GM23338 (cell line): ENCODE results near the gene GNB1L.

Source experiments
- CREB1 ChIP-seq: fragments of 250-450 bp; sonication (Bioruptor Pico); IDR thresholded peaks from 2 replicates; pipeline ENCODE4 v1.5.0; 2020; ENCODE audit warnings: low read depth, mild to moderate bottlenecking, moderate library complexity
- EZH2 ChIP-seq: fragments of 200-600 bp; sonication (generic); IDR thresholded peaks from one replicate; pipeline ENCODE4 v1.8.0; 2017; ENCODE audit warnings: antibody characterized with exemption, mild to moderate bottlenecking, low read depth; ENCODE audit not compliant: unreplicated experiment
- EZH2phosphoT487 ChIP-seq: fragments of 200-600 bp; sonication (generic); IDR thresholded peaks from one replicate; pipeline ENCODE4 v1.8.1; 2018; ENCODE audit warnings: antibody characterized with exemption; ENCODE audit not compliant: unreplicated experiment
- POLR2AphosphoS5 ChIP-seq: IDR thresholded peaks from 2 replicates; pipeline ENCODE4 v1.6.1; 2016; ENCODE audit warnings: antibody characterized with exemption, low read depth
- STAT1 ChIP-seq: IDR thresholded peaks from one replicate; pipeline ENCODE4 v1.6.1; 2016; ENCODE audit warnings: antibody characterized with exemption; ENCODE audit not compliant: unreplicated experiment
- ZNF331 ChIP-seq: fragments of 250-450 bp; sonication (Bioruptor Pico); IDR thresholded peaks from 2 replicates; pipeline ENCODE4 v1.5.0; 2020; ENCODE audit warnings: low read depth, mild to moderate bottlenecking, moderate library complexity
- TF ChIP-seq, protein P1 (sequence below), 2 experiments: fragments of 200-600 bp in 1 of 2; sonication (generic) in 1 of 2; conservative IDR thresholded peaks; 2 replicates each; pipeline versions ENCODE4 v1.5.1 to v1.6.1; 2016 to 2017; ENCODE audit warnings: antibody characterized with exemption in 2 of 2, low read depth in 2 of 2, mild to moderate bottlenecking in 2 of 2, moderate library complexity in 1 of 2
- TF ChIP-seq, protein P2 (sequence below): fragments of 250-450 bp; sonication (Bioruptor Pico); IDR thresholded peaks from 2 replicates; pipeline ENCODE4 v1.5.0; 2020; ENCODE audit warnings: mild to moderate bottlenecking, moderate library complexity
- TF ChIP-seq, protein P3 (sequence below): IDR thresholded peaks from one replicate; pipeline ENCODE4 v1.6.1; 2018; ENCODE audit warnings: antibody characterized with exemption; ENCODE audit not compliant: unreplicated experiment

DNA sequence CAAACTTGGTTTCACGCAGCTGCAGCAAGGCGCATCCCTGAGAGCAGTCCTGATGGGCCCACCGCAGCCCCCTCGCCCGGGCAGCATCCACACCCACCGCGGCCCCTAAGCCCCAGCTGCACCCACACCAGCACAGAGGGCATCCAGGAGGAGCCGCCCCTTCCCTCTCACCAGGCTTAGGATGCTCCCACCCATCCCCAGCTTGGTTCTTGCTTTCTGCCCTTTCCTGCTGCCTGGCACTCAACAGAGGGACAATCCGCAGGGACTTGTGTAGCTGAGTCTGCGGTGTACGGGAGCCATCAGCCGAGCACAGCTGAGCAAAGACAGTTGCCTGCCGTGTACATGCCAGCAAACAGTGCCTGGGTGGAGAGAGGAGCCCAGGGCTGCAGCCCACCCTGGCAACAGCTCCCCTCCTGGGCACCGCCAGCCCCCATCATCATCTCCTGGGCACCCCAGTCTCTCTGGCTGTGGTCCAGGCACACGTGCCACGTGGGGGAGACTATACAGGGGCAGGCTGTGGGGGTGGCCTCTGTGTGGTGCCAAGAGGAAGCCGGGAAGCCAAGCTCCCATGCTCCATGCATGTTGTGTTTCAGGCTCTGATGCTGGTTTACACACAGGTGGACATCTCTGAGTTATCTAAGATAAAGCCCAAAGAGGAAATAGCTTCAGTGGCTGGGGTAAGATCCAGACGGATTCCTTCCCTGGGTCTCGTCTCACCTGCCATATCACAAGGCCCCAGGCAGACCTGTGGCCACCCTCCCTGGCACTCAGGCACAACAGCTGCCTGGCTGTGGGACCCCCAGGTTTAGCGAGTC lies 36.0 kb upstream of the GNB1L start:
- TF ChIP-seq, protein P1, sequence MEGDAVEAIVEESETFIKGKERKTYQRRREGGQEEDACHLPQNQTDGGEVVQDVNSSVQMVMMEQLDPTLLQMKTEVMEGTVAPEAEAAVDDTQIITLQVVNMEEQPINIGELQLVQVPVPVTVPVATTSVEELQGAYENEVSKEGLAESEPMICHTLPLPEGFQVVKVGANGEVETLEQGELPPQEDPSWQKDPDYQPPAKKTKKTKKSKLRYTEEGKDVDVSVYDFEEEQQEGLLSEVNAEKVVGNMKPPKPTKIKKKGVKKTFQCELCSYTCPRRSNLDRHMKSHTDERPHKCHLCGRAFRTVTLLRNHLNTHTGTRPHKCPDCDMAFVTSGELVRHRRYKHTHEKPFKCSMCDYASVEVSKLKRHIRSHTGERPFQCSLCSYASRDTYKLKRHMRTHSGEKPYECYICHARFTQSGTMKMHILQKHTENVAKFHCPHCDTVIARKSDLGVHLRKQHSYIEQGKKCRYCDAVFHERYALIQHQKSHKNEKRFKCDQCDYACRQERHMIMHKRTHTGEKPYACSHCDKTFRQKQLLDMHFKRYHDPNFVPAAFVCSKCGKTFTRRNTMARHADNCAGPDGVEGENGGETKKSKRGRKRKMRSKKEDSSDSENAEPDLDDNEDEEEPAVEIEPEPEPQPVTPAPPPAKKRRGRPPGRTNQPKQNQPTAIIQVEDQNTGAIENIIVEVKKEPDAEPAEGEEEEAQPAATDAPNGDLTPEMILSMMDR (conservative IDR thresholded peaks at IDR 0.05; ENCODE audit: low read depth in 2 of 2), result no peak
- no peak for TF ChIP-seq POLR2AphosphoS5
- TF ChIP-seq EZH2phosphoT487, result no peak
- TF ChIP-seq, protein P2, sequence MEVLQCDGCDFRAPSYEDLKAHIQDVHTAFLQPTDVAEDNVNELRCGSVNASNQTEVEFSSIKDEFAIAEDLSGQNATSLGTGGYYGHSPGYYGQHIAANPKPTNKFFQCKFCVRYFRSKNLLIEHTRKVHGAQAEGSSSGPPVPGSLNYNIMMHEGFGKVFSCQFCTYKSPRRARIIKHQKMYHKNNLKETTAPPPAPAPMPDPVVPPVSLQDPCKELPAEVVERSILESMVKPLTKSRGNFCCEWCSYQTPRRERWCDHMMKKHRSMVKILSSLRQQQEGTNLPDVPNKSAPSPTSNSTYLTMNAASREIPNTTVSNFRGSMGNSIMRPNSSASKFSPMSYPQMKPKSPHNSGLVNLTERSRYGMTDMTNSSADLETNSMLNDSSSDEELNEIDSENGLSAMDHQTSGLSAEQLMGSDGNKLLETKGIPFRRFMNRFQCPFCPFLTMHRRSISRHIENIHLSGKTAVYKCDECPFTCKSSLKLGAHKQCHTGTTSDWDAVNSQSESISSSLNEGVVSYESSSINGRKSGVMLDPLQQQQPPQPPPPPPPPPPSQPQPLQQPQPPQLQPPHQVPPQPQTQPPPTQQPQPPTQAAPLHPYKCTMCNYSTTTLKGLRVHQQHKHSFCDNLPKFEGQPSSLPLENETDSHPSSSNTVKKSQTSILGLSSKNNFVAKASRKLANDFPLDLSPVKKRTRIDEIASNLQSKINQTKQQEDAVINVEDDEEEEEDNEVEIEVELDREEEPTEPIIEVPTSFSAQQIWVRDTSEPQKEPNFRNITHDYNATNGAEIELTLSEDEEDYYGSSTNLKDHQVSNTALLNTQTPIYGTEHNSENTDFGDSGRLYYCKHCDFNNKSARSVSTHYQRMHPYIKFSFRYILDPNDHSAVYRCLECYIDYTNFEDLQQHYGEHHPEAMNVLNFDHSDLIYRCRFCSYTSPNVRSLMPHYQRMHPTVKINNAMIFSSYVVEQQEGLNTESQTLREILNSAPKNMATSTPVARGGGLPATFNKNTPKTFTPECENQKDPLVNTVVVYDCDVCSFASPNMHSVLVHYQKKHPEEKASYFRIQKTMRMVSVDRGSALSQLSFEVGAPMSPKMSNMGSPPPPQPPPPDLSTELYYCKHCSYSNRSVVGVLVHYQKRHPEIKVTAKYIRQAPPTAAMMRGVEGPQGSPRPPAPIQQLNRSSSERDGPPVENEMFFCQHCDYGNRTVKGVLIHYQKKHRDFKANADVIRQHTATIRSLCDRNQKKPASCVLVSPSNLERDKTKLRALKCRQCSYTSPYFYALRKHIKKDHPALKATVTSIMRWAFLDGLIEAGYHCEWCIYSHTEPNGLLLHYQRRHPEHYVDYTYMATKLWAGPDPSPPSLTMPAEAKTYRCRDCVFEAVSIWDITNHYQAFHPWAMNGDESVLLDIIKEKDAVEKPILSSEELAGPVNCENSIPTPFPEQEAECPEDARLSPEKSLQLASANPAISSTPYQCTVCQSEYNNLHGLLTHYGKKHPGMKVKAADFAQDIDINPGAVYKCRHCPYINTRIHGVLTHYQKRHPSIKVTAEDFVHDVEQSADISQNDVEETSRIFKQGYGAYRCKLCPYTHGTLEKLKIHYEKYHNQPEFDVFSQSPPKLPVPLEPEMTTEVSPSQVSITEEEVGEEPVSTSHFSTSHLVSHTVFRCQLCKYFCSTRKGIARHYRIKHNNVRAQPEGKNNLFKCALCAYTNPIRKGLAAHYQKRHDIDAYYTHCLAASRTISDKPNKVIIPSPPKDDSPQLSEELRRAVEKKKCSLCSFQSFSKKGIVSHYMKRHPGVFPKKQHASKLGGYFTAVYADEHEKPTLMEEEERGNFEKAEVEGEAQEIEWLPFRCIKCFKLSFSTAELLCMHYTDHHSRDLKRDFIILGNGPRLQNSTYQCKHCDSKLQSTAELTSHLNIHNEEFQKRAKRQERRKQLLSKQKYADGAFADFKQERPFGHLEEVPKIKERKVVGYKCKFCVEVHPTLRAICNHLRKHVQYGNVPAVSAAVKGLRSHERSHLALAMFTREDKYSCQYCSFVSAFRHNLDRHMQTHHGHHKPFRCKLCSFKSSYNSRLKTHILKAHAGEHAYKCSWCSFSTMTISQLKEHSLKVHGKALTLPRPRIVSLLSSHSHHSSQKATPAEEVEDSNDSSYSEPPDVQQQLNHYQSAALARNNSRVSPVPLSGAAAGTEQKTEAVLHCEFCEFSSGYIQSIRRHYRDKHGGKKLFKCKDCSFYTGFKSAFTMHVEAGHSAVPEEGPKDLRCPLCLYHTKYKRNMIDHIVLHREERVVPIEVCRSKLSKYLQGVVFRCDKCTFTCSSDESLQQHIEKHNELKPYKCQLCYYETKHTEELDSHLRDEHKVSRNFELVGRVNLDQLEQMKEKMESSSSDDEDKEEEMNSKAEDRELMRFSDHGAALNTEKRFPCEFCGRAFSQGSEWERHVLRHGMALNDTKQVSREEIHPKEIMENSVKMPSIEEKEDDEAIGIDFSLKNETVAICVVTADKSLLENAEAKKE (CRISPR knock-in tag), result no peak
- no peak for TF ChIP-seq CREB1
- TF ChIP-seq EZH2, result no peak
- no peak for TF ChIP-seq ZNF331
- no peak for TF ChIP-seq STAT1
- TF ChIP-seq, protein P3, sequence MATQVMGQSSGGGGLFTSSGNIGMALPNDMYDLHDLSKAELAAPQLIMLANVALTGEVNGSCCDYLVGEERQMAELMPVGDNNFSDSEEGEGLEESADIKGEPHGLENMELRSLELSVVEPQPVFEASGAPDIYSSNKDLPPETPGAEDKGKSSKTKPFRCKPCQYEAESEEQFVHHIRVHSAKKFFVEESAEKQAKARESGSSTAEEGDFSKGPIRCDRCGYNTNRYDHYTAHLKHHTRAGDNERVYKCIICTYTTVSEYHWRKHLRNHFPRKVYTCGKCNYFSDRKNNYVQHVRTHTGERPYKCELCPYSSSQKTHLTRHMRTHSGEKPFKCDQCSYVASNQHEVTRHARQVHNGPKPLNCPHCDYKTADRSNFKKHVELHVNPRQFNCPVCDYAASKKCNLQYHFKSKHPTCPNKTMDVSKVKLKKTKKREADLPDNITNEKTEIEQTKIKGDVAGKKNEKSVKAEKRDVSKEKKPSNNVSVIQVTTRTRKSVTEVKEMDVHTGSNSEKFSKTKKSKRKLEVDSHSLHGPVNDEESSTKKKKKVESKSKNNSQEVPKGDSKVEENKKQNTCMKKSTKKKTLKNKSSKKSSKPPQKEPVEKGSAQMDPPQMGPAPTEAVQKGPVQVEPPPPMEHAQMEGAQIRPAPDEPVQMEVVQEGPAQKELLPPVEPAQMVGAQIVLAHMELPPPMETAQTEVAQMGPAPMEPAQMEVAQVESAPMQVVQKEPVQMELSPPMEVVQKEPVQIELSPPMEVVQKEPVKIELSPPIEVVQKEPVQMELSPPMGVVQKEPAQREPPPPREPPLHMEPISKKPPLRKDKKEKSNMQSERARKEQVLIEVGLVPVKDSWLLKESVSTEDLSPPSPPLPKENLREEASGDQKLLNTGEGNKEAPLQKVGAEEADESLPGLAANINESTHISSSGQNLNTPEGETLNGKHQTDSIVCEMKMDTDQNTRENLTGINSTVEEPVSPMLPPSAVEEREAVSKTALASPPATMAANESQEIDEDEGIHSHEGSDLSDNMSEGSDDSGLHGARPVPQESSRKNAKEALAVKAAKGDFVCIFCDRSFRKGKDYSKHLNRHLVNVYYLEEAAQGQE, result no peak
